ENCODE results near the gene RPAP2.
"Not testable (repeated sequence)": the region's sequence is repeated elsewhere in the genome, so short reads cannot be mapped to it uniquely, and the experiment has no call there.

- not testable (repeated sequence) for TF ChIP-seq CTCF (IDR thresholded peaks at IDR 0.05); EP300 (IDR thresholded peaks at IDR 0.05; ENCODE audit: low read depth)
These were observed 19.1 kb upstream of the RPAP2 start for GRCh38 chr1:92279781-92280180.

All from transverse colon (tissue), 3 donors.